Nephron progenitor cell (in vitro differentiated cells): ENCODE results near the gene BARX1.

ENCODE experiments used
- DNase-seq: peaks from one replicate; pipeline ENCODE4 v3.0.0; 2021
- H3K27ac Mint-ChIP-seq: 2 replicates; pipeline ENCODE4 v1.8.0; 2021; ENCODE audit warnings: mild to moderate bottlenecking, moderate library complexity, mixed read lengths
- H3K27me3 Mint-ChIP-seq: 2 replicates; pipeline ENCODE4 v1.8.0; 2021; ENCODE audit warnings: mild to moderate bottlenecking, low read depth, mixed read lengths; ENCODE audit not compliant: poor library complexity
- H3K36me3 Mint-ChIP-seq: 2 replicates; pipeline ENCODE4 v1.8.0; 2021; ENCODE audit warnings: low read depth, mixed read lengths
- H3K4me1 Mint-ChIP-seq: 2 replicates; pipeline ENCODE4 v1.8.0; 2021; ENCODE audit warnings: mixed read lengths
- H3K4me3 Mint-ChIP-seq: 2 replicates; pipeline ENCODE4 v1.8.0; 2021; ENCODE audit warnings: mild to moderate bottlenecking, moderate library complexity, mixed read lengths
- H3K9me3 Mint-ChIP-seq: 2 replicates; pipeline ENCODE4 v1.8.0; 2021; ENCODE audit warnings: mild to moderate bottlenecking, moderate library complexity, mixed read lengths
- TF ChIP-seq, protein P1 (sequence below): fragments of 200-600 bp; sonication (generic); IDR thresholded peaks from 2 replicates; pipeline ENCODE4 v1.5.0; 2021; ENCODE audit warnings: antibody characterized with exemption

The BARX1 gene

DNA sequence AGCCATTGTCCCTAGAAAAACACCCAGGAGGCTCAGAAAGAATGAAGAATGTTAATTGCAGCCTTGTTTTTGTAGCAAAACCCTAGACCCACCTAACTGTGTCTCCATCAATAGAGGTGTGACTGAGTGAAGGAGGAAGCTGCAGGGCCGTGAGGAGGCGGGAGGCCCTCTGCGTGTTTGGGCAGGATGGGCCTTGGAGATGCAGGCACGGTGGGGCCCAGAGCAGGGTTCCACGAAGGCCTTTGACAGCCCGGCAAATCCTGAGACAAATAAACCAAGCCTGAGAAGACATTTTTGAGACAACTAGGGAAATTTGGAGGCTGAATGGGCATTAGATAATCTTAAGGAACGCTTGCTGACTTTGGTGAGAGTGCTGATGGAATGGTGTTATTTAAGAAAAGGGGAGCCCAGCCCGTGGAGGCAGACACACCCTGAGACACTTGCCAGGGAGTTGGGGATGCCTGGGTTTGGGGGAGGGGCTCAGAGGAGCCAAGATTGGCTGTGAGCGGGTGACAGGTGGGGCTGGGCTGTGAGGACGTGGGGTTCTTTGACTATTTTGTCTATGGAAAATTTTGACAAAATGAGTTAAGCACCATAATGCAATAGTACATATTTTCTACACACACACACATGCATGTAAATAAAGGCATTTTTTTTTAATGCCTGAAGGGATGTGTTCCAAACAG, 48.8 kb downstream of the BARX1 start:
- H3K36me3 Mint-ChIP-seq = no peaks in the 10 kb centered on the region
- no peak overlapping the region for H3K4me3 Mint-ChIP-seq
- TF ChIP-seq, protein P1, sequence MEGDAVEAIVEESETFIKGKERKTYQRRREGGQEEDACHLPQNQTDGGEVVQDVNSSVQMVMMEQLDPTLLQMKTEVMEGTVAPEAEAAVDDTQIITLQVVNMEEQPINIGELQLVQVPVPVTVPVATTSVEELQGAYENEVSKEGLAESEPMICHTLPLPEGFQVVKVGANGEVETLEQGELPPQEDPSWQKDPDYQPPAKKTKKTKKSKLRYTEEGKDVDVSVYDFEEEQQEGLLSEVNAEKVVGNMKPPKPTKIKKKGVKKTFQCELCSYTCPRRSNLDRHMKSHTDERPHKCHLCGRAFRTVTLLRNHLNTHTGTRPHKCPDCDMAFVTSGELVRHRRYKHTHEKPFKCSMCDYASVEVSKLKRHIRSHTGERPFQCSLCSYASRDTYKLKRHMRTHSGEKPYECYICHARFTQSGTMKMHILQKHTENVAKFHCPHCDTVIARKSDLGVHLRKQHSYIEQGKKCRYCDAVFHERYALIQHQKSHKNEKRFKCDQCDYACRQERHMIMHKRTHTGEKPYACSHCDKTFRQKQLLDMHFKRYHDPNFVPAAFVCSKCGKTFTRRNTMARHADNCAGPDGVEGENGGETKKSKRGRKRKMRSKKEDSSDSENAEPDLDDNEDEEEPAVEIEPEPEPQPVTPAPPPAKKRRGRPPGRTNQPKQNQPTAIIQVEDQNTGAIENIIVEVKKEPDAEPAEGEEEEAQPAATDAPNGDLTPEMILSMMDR = no peak
- H3K27me3 Mint-ChIP-seq = peaks cover 17% of the 10 kb centered on the region
- H3K27ac Mint-ChIP-seq = no peak overlapping the region
- DNase-seq = no peak
- H3K9me3 Mint-ChIP-seq = peaks cover 5% of the 10 kb centered on the region
- H3K4me1 Mint-ChIP-seq = peaks cover 23% of the 10 kb centered on the region

DNA sequence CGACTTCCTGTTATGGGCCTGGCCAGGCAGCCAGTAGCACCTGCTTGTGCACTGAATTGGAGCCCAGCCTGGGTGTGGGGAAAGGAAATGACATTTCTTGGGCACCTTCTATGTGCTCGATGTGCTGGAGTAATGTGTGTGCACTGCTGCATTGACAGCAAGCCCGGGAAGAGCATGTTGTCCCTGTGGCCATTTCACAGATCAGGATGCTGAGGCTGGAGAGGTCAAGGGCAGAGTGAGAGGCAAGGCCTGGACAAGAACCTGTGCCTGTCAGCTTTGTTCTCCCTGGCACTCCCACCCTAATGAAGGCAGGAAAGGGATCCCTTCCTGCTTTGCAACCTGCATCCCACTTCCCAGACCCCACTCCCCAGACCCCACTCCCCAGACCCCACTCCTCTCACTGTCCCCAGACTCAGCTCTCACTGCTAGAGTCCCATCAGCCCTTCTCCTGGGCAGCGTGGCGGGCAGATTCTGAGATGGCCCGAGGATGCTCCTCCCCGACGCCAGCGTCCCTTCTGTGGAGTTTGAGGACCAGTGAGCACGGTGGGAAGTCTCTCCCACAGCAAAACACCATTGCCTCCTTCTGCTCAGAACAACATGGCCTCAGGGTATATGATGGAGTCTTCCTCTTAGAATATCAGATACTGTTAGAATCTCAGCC, 49.6 kb downstream of the BARX1 start:
- TF ChIP-seq, protein P1 = no peak
- H3K27ac Mint-ChIP-seq = no peak overlapping the region
- H3K4me3 Mint-ChIP-seq = no peak overlapping the region
- no peak for DNase-seq
- no peaks in the 10 kb centered on the region for H3K36me3 Mint-ChIP-seq
- H3K4me1 Mint-ChIP-seq = peaks cover 20% of the 10 kb centered on the region
- peaks cover 17% of the 10 kb centered on the region for H3K27me3 Mint-ChIP-seq
- H3K9me3 Mint-ChIP-seq = peaks cover 5% of the 10 kb centered on the region

DNA sequence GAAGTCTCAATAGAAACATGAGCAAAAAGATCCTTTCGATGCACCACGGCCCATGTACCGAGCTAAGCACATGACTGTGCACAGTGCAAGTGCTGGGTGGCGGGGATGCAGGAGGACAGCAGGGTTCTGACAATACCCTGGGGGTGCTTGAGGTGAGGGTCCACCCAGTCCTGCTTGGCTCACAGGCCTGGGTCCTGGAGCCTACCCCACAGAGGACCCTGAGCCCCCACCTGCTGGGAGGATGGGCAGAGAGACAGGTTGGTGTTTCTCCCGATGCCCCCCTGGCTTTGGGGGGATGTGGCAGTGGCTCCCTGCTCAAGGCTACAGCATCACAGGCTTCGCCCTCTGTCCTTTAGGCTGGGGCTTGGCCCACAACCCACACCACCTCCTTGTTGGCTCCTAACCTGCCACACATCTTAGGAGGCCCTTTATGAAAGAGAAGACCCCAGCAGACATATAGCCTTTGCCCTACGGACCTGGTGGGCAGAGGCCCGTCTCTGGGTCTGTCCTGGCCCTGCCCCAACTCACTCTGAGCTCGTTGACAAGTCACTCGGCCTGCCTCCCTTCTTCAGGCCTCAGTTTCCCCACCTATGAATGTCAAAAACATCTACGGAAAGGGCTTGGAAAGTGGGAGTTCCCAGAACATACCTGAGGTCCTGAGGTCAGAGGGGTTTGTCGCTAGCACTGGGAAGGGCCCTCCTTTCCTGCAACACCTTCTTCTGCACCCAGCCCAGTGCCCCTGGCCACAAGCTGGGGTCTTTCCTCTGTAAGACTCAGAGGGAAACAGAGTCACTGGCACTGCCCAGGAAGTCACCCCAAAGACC, 50.3 kb downstream of the BARX1 start:
- Mint-ChIP-seq H3K27ac (no peak overlapping the region), H3K27me3 (peaks cover 21% of the 10 kb centered on the region), H3K9me3 (peaks cover 5% of the 10 kb centered on the region), H3K36me3 (no peaks in the 10 kb centered on the region), H3K4me3 (no peak overlapping the region), H3K4me1 (peaks cover 16% of the 10 kb centered on the region)
- TF ChIP-seq, protein P1 = no peak
- no peak for DNase-seq

DNA sequence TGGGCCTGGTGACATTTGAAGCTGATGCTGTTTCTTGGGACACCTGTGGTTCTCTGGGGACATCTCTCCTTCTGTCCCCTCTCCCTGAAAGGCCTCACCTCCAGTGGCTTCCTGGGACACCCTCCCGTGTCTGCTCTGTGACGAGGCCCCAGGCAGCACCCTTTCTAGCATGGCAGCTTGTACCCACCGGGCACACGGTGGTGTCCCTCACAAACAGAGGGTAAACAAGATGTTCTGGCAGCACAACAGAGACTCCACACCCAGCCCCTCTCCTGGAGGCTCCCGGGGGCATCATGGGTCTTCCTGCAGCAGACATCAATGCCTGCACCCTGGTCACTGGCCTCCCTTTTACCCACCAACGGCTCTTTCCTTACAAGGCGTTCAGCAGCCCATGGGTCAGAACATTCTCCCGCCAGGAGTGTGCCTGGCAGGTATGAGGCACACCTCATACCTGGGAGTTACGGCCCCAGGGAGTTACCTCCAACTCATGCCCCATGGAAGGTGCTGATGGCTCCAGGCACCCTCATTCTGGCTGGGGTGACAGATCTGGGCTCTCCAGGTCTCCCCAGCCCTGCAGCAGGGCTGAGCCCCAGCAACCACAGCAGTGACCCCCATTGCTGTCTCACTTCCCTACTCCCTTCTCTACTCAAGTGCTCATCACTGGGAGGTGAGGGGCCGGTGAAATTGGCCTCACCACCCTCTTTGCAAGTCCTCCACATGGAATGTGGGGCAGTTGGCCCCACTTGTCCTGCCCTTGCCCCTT, 51.1 kb downstream of the BARX1 start:
- H3K9me3 Mint-ChIP-seq = peaks cover 5% of the 10 kb centered on the region
- TF ChIP-seq, protein P1 = no peak
- DNase-seq = no peak
- H3K27ac Mint-ChIP-seq = no peak overlapping the region
- H3K4me1 Mint-ChIP-seq = peaks cover 11% of the 10 kb centered on the region
- H3K4me3 Mint-ChIP-seq = no peak overlapping the region
- peaks cover 26% of the 10 kb centered on the region for H3K27me3 Mint-ChIP-seq
- no peaks in the 10 kb centered on the region for H3K36me3 Mint-ChIP-seq

DNA sequence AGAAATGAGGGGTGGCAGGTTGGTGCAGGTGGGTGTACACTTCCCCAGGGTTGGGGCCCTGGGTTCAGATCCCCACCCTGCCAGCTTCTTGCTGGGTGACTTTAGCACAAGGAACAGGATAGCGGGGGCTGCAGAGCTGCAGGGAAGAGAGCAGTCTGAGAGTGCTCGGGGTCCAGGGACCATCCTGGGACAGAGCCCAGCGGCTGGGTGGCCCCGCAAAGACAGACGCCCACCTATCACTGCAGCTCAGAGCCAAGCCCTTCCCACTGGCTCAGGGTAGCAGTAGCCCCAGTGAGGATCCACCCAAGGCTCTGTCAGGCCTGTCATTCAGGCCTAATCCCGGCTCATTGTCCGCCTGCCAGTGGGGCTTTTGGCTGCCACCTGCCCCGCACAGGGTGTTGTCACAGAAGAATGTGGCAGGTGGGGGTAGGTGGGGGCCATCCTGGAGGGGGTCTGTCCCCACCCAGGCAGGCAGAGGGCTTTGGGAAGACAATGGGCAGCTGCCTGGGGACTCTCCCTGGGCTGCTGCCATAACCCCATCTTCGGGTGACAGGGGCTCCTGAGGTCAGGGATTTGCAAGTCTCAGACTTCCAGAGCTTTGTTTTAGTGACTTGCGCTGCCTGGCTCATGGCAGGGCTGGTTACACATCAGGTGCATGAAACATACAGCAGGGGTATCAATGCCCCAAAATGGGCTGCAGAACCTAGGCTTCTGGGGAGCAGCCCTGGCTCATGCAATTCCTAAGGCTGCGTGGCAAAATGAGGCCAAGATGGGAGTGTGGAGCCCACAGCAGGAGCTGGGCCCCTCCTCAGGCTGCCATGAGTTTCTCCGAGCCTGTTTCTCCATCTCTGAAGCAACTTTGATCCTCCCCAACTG, 52.1 kb downstream of the BARX1 start:
- H3K27me3 Mint-ChIP-seq = peaks cover 22% of the 10 kb centered on the region
- H3K9me3 Mint-ChIP-seq = peaks cover 5% of the 10 kb centered on the region
- H3K4me1 Mint-ChIP-seq = peaks cover 9% of the 10 kb centered on the region
- TF ChIP-seq, protein P1 = no peak
- H3K27ac Mint-ChIP-seq = no peak overlapping the region
- H3K4me3 Mint-ChIP-seq = no peak overlapping the region
- H3K36me3 Mint-ChIP-seq = no peaks in the 10 kb centered on the region
- DNase-seq = no peak
